Karpas-422 (cell line): ENCODE results near the gene DSG3. TPM values are rescaled to one million over a fixed set of nuclear protein-coding genes. Genes with fewer than 3 reads are reported as not detected.
A peak's percentile ranks its signal among the peaks of the same experiment; 100 is the strongest.
"Not testable (repeated sequence)": the region's sequence is repeated elsewhere in the genome, so short reads cannot be mapped to it uniquely, and the experiment has no call there.

Experiments used
- DNase-seq: peaks from one replicate; pipeline ENCODE4 v3.0.0-alpha.2; 2015
- H2AFZ ChIP-seq: fragments of 200-600 bp; sonication (generic); 2 replicates; pipeline ENCODE4 v1.6.1; 2014; ENCODE audit warnings: antibody characterized with exemption, low read length, mixed read lengths
- H3K27ac ChIP-seq: fragments of 200-600 bp; sonication (generic); 2 replicates; pipeline ENCODE4 v1.5.1; 2014; ENCODE audit warnings: mild to moderate bottlenecking, low read length, moderate library complexity
- H3K27me3 ChIP-seq: fragments of 200-600 bp; sonication (generic); 2 replicates; pipeline ENCODE4 v1.6.1; 2014; ENCODE audit warnings: low read length, mixed read lengths
- H3K36me3 ChIP-seq: fragments of 200-600 bp; sonication (generic); 2 replicates; pipeline ENCODE4 v1.6.1; 2014; ENCODE audit warnings: low read length, mixed read lengths; ENCODE audit not compliant: insufficient read depth
- H3K4me1 ChIP-seq: fragments of 200-600 bp; sonication (generic); 2 replicates; pipeline ENCODE4 v1.6.1; 2014; ENCODE audit warnings: mild to moderate bottlenecking, low read length, mixed read lengths
- H3K4me2 ChIP-seq: fragments of 200-600 bp; sonication (generic); 2 replicates; pipeline ENCODE4 v1.6.1; 2014; ENCODE audit warnings: low read length, low read depth, mild to moderate bottlenecking; ENCODE audit not compliant: poor library complexity, severe bottlenecking
- H3K4me3 ChIP-seq: fragments of 200-600 bp; sonication (generic); 2 replicates; pipeline ENCODE4 v1.5.1; 2014; ENCODE audit warnings: mild to moderate bottlenecking, antibody characterized with exemption, low read length, mixed read lengths
- H3K79me2 ChIP-seq: fragments of 200-600 bp; sonication (generic); 2 replicates; pipeline ENCODE4 v1.6.1; 2014; ENCODE audit warnings: mild to moderate bottlenecking, low read length, mixed read lengths
- H3K9ac ChIP-seq: fragments of 200-600 bp; sonication (generic); 2 replicates; pipeline ENCODE4 v1.6.0; 2014; ENCODE audit warnings: low read length
- H3K9me2 ChIP-seq: fragments of 200-600 bp; sonication (generic), shearing (Covaris generic); replicated peaks from 2 replicates; pipeline ENCODE4 v1.6.0; 2014; ENCODE audit warnings: mild to moderate bottlenecking, low read length, moderate library complexity; ENCODE audit not compliant: insufficient read depth
- H3K9me3 ChIP-seq: fragments of 300-700, 200-600 bp; sonication (generic); 2 replicates; pipeline ENCODE4 v1.6.1; 2014; ENCODE audit warnings: low read length, mixed read lengths
- H4K20me1 ChIP-seq: fragments of 200-600 bp; sonication (generic); 2 replicates; pipeline ENCODE4 v1.6.1; 2014; ENCODE audit warnings: mild to moderate bottlenecking, antibody characterized with exemption, low read length, low read depth; ENCODE audit not compliant: insufficient read depth
- total RNA-seq: library from RNA; depleted of rRNA; stranded (reverse); fragments of >200 nt; shearing (Covaris generic); gene quantifications from 2 replicates; pipeline ENCODE4 v1.2.3, GENCODE V29; 2014; ENCODE audit warnings: low replicate concordance

The DSG3 gene
- total RNA-seq, 1 experiment from 2014 or later = not detected

- H3K4me2 ChIP-seq, DNase-seq, H3K4me3 ChIP-seq, H3K27me3 ChIP-seq, H3K36me3 ChIP-seq, H3K79me2 ChIP-seq, H3K27ac ChIP-seq, H3K9ac ChIP-seq, H2AFZ ChIP-seq, H4K20me1 ChIP-seq, H3K9me3 ChIP-seq, H3K9me2 ChIP-seq: not testable (repeated sequence)
- H3K4me1 ChIP-seq = peaks cover 37% of the 10 kb centered on the region
These were observed 47.2 kb downstream of the DSG3 start for GRCh38 chr18:31494705-31495244.

- no peak overlapping the region for H3K27ac ChIP-seq
- DNase-seq = no peak
- no peaks in the 10 kb centered on the region for H3K9me3 ChIP-seq
- no peak overlapping the region for H3K4me3 ChIP-seq
- H4K20me1 ChIP-seq = no peaks in the 10 kb centered on the region
- no peaks in the 10 kb centered on the region for H3K9me2 ChIP-seq
- H2AFZ ChIP-seq = no peak overlapping the region
- no peak overlapping the region for H3K4me2 ChIP-seq
- no peaks in the 10 kb centered on the region for H3K79me2 ChIP-seq
- H3K36me3 ChIP-seq = no peaks in the 10 kb centered on the region
- H3K9ac ChIP-seq = no peak overlapping the region
- no peaks in the 10 kb centered on the region for H3K27me3 ChIP-seq
- H3K4me1 ChIP-seq = peaks cover 31% of the 10 kb centered on the region
These were observed 49.9 kb downstream of the DSG3 start for GRCh38 chr18:31497404-31497835.

DNA sequence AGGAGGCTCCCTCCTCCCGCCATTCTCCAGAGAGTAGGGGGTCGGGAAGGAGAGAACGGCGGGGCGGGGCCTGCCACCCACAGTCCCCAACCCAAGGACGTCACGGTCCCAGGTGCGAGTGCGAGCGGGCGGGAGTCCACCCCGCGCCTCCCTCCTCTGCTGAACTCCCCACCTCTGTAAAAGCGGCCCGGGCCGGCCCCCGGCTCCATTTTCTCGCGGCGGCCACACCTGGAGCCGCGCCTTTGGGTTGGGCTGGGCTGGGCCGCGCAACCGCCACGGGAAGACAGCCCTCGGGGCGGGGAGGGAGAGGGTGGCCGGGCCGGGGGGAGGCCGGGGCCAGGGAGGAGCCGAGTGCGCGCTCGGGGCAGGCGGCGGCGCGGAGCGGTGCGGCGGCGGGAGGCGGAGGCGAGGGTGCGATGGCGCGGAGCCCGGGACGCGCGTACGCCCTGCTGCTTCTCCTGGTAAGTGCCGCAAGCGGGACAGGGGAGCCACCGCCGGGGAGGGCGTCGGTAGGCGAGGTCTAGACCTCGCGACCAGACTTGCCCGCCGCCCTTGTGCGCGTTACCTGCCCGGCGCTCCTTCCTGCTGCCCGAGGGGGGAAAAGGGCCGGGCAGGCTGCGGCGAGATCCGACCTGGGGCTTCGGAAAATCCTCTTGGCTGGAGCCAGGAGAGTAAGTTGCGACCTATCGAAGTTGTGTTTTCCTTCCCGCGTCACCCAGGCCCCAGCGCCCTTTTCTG is 50.5 kb downstream of the DSG3 start, which contains the start of gene DSG2:
TSS of gene DSG2 (plus strand) at position 342 of the 738 bp plus-strand sequence. CDS start at position 417, 75 bp downstream.
- no peaks in the 10 kb centered on the region for H3K9me2 ChIP-seq
- peak within 1 kb of the TSS; percentile 73 for H2AFZ ChIP-seq
- 0 out of 2 replicates have a peak within 1 kb of the TSS, but pooled peaks have one; percentile 57 for H3K4me3 ChIP-seq
- no peaks in the 10 kb centered on the region for H3K79me2 ChIP-seq
- H3K4me1 ChIP-seq = peaks cover 30% of the 10 kb centered on the region
- DNase-seq = no peak
- H3K9ac ChIP-seq = no peak within 1 kb of the TSS; the same call in 1 of the 2 replicates
- H3K36me3 ChIP-seq = no peaks in the 10 kb centered on the region
- peak within 1 kb of the TSS; percentile 95 for H3K27ac ChIP-seq
- peak within 1 kb of the TSS; percentile 76 for H3K4me2 ChIP-seq
- no peaks in the 10 kb centered on the region for H3K27me3 ChIP-seq
- no peaks in the 10 kb centered on the region for H4K20me1 ChIP-seq
- no peaks in the 10 kb centered on the region for H3K9me3 ChIP-seq

- no peaks in the 10 kb centered on the region for H3K79me2 ChIP-seq
- H3K27ac ChIP-seq = peak overlapping the region; percentile 95
- H3K4me2 ChIP-seq = peak overlapping the region; percentile 76
- H3K4me3 ChIP-seq = peak overlapping the region; percentile 57
- no peaks in the 10 kb centered on the region for H3K9me2 ChIP-seq
- H3K9me3 ChIP-seq = no peaks in the 10 kb centered on the region
- H3K36me3 ChIP-seq = no peaks in the 10 kb centered on the region
- H3K9ac ChIP-seq = peak overlapping the region; percentile 63
- no peaks in the 10 kb centered on the region for H3K27me3 ChIP-seq
- H3K4me1 ChIP-seq = peaks cover 30% of the 10 kb centered on the region
- no peak for DNase-seq
- peak overlapping the region; percentile 73 for H2AFZ ChIP-seq
- H4K20me1 ChIP-seq = no peaks in the 10 kb centered on the region
These were observed 51.3 kb downstream of the DSG3 start for GRCh38 chr18:31498574-31499524.

GRCh38 chr18:31500051-31500688 is 52.6 kb downstream of the DSG3 start:
- H3K27ac ChIP-seq = peak overlapping the region; percentile 95
- peak overlapping the region; percentile 76 for H3K4me2 ChIP-seq
- no peaks in the 10 kb centered on the region for H3K36me3 ChIP-seq
- H4K20me1 ChIP-seq = no peaks in the 10 kb centered on the region
- no peaks in the 10 kb centered on the region for H3K9me3 ChIP-seq
- H3K27me3 ChIP-seq = no peaks in the 10 kb centered on the region
- H2AFZ ChIP-seq = no peak overlapping the region
- no peaks in the 10 kb centered on the region for H3K9me2 ChIP-seq
- H3K79me2 ChIP-seq = no peaks in the 10 kb centered on the region
- DNase-seq = peak; percentile 95
- H3K4me1 ChIP-seq = peaks cover 36% of the 10 kb centered on the region
- peak overlapping the region; percentile 63 for H3K9ac ChIP-seq
- H3K4me3 ChIP-seq = peak overlapping the region; percentile 57

DNA sequence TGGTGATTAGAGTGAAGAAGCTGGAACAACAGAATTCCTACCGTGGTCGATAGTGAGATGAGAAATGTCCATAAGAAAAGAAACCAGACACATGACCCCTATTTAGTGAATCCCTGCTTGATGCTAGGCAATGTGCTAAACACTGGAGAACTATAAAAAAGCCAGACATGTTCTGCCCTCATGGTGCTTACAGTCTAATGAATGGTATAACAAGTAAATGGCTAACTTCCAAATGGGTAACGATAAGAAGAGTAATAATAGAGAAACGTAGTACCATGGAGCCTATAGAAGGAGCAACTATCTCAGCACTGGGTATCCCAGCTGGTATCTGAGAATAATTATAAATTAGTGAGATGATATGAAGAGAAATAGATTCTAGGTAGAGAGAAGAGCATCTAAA is 55.5 kb downstream of the DSG3 start:
- H3K4me3 ChIP-seq = no peak overlapping the region
- peaks cover 44% of the 10 kb centered on the region for H3K4me1 ChIP-seq
- no peaks in the 10 kb centered on the region for H3K27me3 ChIP-seq
- no peaks in the 10 kb centered on the region for H4K20me1 ChIP-seq
- no peaks in the 10 kb centered on the region for H3K9me3 ChIP-seq
- H3K4me2 ChIP-seq = no peak overlapping the region
- H3K27ac ChIP-seq = no peak overlapping the region
- H3K79me2 ChIP-seq = no peaks in the 10 kb centered on the region
- no peaks in the 10 kb centered on the region for H3K9me2 ChIP-seq
- no peaks in the 10 kb centered on the region for H3K36me3 ChIP-seq
- peak overlapping the region; percentile 63; the same call in 1 of the 2 replicates for H2AFZ ChIP-seq
- DNase-seq = no peak
- H3K9ac ChIP-seq = no peak overlapping the region

DNA sequence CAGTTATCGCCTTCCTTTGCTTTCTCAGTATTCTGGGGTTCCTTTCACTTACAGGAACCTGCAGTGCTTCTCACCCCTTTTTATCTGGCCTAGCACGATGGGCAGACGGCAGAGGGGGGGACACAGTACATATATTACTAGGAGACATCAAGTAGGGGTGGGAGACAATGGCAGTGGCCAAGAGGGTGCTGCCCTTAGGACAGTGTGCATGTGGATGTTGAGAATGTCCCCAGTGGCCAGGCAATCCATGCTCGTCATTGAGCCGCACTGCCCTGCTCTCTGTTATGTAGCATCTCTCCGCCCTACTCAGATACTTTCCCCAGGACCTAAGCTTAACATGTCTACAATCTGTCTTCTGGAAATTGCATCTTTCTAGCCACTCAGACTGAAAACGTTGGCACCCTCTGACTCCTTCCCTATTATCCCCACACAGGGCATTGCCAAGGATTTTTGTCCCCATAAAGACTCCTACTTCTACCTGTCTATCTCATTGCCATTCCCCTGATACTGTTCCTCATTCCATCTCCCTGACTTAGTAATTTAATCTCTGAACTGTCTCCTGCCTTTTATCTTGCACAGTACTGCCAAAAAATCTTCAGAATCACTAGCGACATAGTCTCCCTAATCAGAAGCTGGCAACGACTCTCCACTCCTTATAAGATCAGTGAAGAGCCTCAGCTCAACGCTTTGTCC is 57.1 kb downstream of the DSG3 start:
- Histone ChIP-seq H2AFZ (peak overlapping the region; percentile 57; the same call in 1 of the 2 replicates), H3K4me2 (no peak overlapping the region), H3K4me1 (peaks cover 46% of the 10 kb centered on the region), H3K36me3 (no peaks in the 10 kb centered on the region), H3K9me2 (no peaks in the 10 kb centered on the region), H4K20me1 (no peaks in the 10 kb centered on the region), H3K9me3 (no peaks in the 10 kb centered on the region), H3K27me3 (no peaks in the 10 kb centered on the region), H3K79me2 (no peaks in the 10 kb centered on the region), H3K9ac (no peak overlapping the region), H3K4me3 (no peak overlapping the region), H3K27ac (no peak overlapping the region)
- no peak for DNase-seq
